CD4-positive, CD25-positive, alpha-beta regulatory T cell (primary cell): ENCODE results near the gene UNC45A. TPM values are rescaled to one million over a fixed set of nuclear protein-coding genes. Genes with fewer than 3 reads are reported as not detected.

Source experiments
- ATAC-seq, 2 donors: fragments of 150-1000 bp; cut with Tn5 transposase; one replicate each; pipeline ENCODE4 v1.10.0; 2021; ENCODE audit warnings: low read depth in 2 of 2, moderate number of reproducible peaks in 2 of 2, moderate library complexity in 1 of 2
- DNase-seq, 3 donors: peaks; one replicate each; pipeline versions ENCODE4 v3.0.0 to v3.0.0-alpha.2; 2012 to 2022; ENCODE audit warnings: mixed read lengths in 1 of 3
- H3K27ac ChIP-seq: one replicate; pipeline ENCODE4 v1.7.0; 2013; ENCODE audit warnings: mild to moderate bottlenecking, low read length; ENCODE audit not compliant: insufficient read depth, poor library complexity, severe bottlenecking
- H3K27me3 ChIP-seq: one replicate; pipeline ENCODE4 v1.7.0; 2013; ENCODE audit warnings: low read length; ENCODE audit not compliant: control insufficient read depth, insufficient read depth
- H3K36me3 ChIP-seq: one replicate; pipeline ENCODE4 v1.7.0; 2013; ENCODE audit warnings: mild to moderate bottlenecking, low read length, moderate library complexity; ENCODE audit not compliant: control insufficient read depth, insufficient read depth
- H3K4me1 ChIP-seq: 2 replicates; pipeline ENCODE4 v1.7.0; 2013; ENCODE audit warnings: mild to moderate bottlenecking, low read length; ENCODE audit not compliant: insufficient read depth, control insufficient read depth, poor library complexity, severe bottlenecking
- H3K4me3 ChIP-seq: one replicate; pipeline ENCODE4 v1.7.0; 2013; ENCODE audit warnings: low read depth, mild to moderate bottlenecking, low read length, moderate library complexity
- H3K9me3 ChIP-seq, 2 experiments: 1 replicate in 1 of 2; 2 replicates in 1 of 2; pipeline ENCODE4 v1.7.0; 2013; ENCODE audit warnings: low read length in 2 of 2, mild to moderate bottlenecking in 1 of 2, moderate library complexity in 1 of 2; ENCODE audit not compliant: control insufficient read depth in 2 of 2
- H3K27ac Mint-ChIP-seq, 3 donors: one replicate each; pipeline ENCODE4 v1.8.0; 2020 to 2022; ENCODE audit warnings: mild to moderate bottlenecking in 3 of 3, mixed read lengths in 3 of 3, moderate library complexity in 2 of 3
- H3K27me3 Mint-ChIP-seq: one replicate; pipeline ENCODE4 v1.8.0; 2022; ENCODE audit warnings: mild to moderate bottlenecking, mixed read lengths
- H3K36me3 Mint-ChIP-seq: one replicate; pipeline ENCODE4 v1.8.0; 2020; ENCODE audit warnings: mixed read lengths
- H3K4me1 Mint-ChIP-seq, 4 donors: one replicate each; pipeline ENCODE4 v1.8.0; 2020 to 2022; ENCODE audit warnings: mixed read lengths in 4 of 4, mild to moderate bottlenecking in 1 of 4
- H3K4me3 Mint-ChIP-seq, 4 donors: one replicate each; pipeline ENCODE4 v1.8.0; 2020 to 2022; ENCODE audit warnings: mild to moderate bottlenecking in 4 of 4, mixed read lengths in 4 of 4, moderate library complexity in 3 of 4
- H3K9me3 Mint-ChIP-seq, 7 donors: one replicate each; pipeline ENCODE4 v1.8.0; 2020 to 2022; ENCODE audit warnings: mixed read lengths in 7 of 7, mild to moderate bottlenecking in 3 of 7, moderate library complexity in 2 of 7
- polyA plus RNA-seq, 4 donors: library from polyadenylated mRNA; unstranded; fragments of 300-500 nt; fragmentation: Illumina TruSeq; gene quantifications; one replicate each; pipeline ENCODE4 v1.2.3, GENCODE V29; 2021
- total RNA-seq: library from RNA; stranded (reverse); gene quantifications from one replicate; pipeline ENCODE4 v1.2.3, GENCODE V29; 2022

The UNC45A gene
- total and polyA plus RNA-seq, 5 donors from 2014 or later = 45.4 to 65.9 (median 56.6) TPM

GRCh38 chr15:90998737-90999136 is 63.7 kb downstream of the UNC45A start:
- Histone ChIP-seq H3K36me3 (peaks cover 42% of the 10 kb centered on the region), H3K27ac (no peak overlapping the region), H3K27me3 (no peaks in the 10 kb centered on the region), H3K4me3 (no peak overlapping the region), H3K4me1 (peaks cover 8% of the 10 kb centered on the region), H3K9me3 (no peaks in the 10 kb centered on the region)
- Mint-ChIP-seq H3K36me3 (peaks cover 43% of the 10 kb centered on the region), H3K9me3 (no peaks in the 10 kb centered on the region), H3K27me3 (no peaks in the 10 kb centered on the region), H3K4me1 (peaks cover 2 to 23% (median 15%) of the 10 kb centered on the region in 4 donors), H3K27ac (peak overlapping the region in 2 of 3 donors; percentile 25 to 26), H3K4me3 (no peak overlapping the region)
- ATAC-seq = no peak
- no peak for DNase-seq

- peaks cover 62% of the 10 kb centered on the region for H3K36me3 Mint-ChIP-seq
- no peaks in the 10 kb centered on the region for H3K9me3 ChIP-seq
- H3K9me3 Mint-ChIP-seq = no peaks in the 10 kb centered on the region
- H3K4me3 Mint-ChIP-seq = no peak overlapping the region
- no peak overlapping the region for H3K27ac ChIP-seq
- H3K4me1 ChIP-seq = no peaks in the 10 kb centered on the region
- no peak for DNase-seq
- peaks cover 64% of the 10 kb centered on the region for H3K36me3 ChIP-seq
- H3K27me3 ChIP-seq = no peaks in the 10 kb centered on the region
- peak overlapping the region in 1 of 3 donors; percentile 38 for H3K27ac Mint-ChIP-seq
- ATAC-seq = no peak
- peaks cover 0 to 7% (median 3%) of the 10 kb centered on the region in 4 donors for H3K4me1 Mint-ChIP-seq
- H3K4me3 ChIP-seq = no peak overlapping the region
- no peaks in the 10 kb centered on the region for H3K27me3 Mint-ChIP-seq
These were observed 66.1 kb downstream of the UNC45A start for GRCh38 chr15:91001209-91001608.

Other genes starting within 250 kb of the UNC45A start
- 12.0 TPM for gene BLM, start 217.9 kb upstream of the UNC45A start, total RNA-seq
- 1 to 10 TPM; 6.3 to 7.8 (median 6.7) TPM for gene BLM, start 217.9 kb upstream of the UNC45A start, polyA plus RNA-seq
- gene FURIN, start 66.7 kb upstream of the UNC45A start, total RNA-seq = 62.5 TPM
- 1 to 10 TPM; 2.9 to 8.6 (median 5.7) TPM for gene FURIN, start 66.7 kb upstream of the UNC45A start, polyA plus RNA-seq
- 3.8 TPM for gene FES, start 50.8 kb upstream of the UNC45A start, total RNA-seq
- under 1 TPM in 2 of 4 donors, not detected in 2; 0.13 TPM for gene FES, start 50.8 kb upstream of the UNC45A start, polyA plus RNA-seq
- 120 TPM for gene MAN2A2, start 32.0 kb upstream of the UNC45A start, total RNA-seq
- 1 to 10 TPM; 3.8 to 6.6 (median 5.7) TPM for gene MAN2A2, start 32.0 kb upstream of the UNC45A start, polyA plus RNA-seq
- 15.6 TPM for gene HDDC3, start 2.7 kb upstream of the UNC45A start, total RNA-seq
- 10 to 100 TPM; 24.4 to 36.2 (median 33.3) TPM for gene HDDC3, start 2.7 kb upstream of the UNC45A start, polyA plus RNA-seq
- 6.2 TPM for gene RCCD1, start 19.6 kb downstream of the UNC45A start, total RNA-seq
- 1 to 10 TPM; 2.2 to 4.2 (median 3.3) TPM for gene RCCD1, start 19.6 kb downstream of the UNC45A start, polyA plus RNA-seq
- gene PRC1, start 59.2 kb downstream of the UNC45A start, total RNA-seq = 63.8 TPM
- 10 to 100 TPM in 1 of 4 donors, 1 to 10 TPM in 3; 2.7 to 10.9 (median 7.5) TPM for gene PRC1, start 59.2 kb downstream of the UNC45A start, polyA plus RNA-seq
- gene VPS33B, start 87.3 kb downstream of the UNC45A start, total RNA-seq = 22.2 TPM
- gene VPS33B, start 87.3 kb downstream of the UNC45A start, polyA plus RNA-seq = 10 to 100 TPM in 1 of 4 donors, 1 to 10 TPM in 3; 5.5 to 13.1 (median 8.5) TPM
- not detected for gene SV2B, start 165.0 kb downstream of the UNC45A start, total RNA-seq
- under 1 TPM in 1 of 4 donors, not detected in 3; 0.06 TPM for gene SV2B, start 165.0 kb downstream of the UNC45A start, polyA plus RNA-seq